Myocyte (in vitro differentiated cells): ENCODE data around the gene CEP170B. TPM values are rescaled to one million over a fixed set of nuclear protein-coding genes. Genes with fewer than 3 reads are reported as not detected.
A peak's percentile ranks its signal among the peaks of the same experiment; 100 is the strongest.
"Not testable (repeated sequence)": the region's sequence is repeated elsewhere in the genome, so short reads cannot be mapped to it uniquely, and the experiment has no call there.

Source experiments
- DNase-seq: peaks from one replicate; pipeline ENCODE4 v3.0.0-alpha.2; 2012; ENCODE audit warnings: low read depth
- polyA plus RNA-seq: library from polyadenylated mRNA; unstranded; fragments of >200 nt; gene quantifications from one replicate; pipeline ENCODE4 v1.2.1, GENCODE V29; 2012; ENCODE audit warnings: missing spikeins
- total RNA-seq: library from RNA; depleted of rRNA; stranded (reverse); fragments of >200 nt; gene quantifications from 2 replicates; pipeline ENCODE4 v1.2.3, GENCODE V29; 2014

CEP170B gene
- total RNA-seq: 45.5 and 58.2 TPM in 2 replicates
- polyA plus RNA-seq: 33.4 TPM

DNA sequence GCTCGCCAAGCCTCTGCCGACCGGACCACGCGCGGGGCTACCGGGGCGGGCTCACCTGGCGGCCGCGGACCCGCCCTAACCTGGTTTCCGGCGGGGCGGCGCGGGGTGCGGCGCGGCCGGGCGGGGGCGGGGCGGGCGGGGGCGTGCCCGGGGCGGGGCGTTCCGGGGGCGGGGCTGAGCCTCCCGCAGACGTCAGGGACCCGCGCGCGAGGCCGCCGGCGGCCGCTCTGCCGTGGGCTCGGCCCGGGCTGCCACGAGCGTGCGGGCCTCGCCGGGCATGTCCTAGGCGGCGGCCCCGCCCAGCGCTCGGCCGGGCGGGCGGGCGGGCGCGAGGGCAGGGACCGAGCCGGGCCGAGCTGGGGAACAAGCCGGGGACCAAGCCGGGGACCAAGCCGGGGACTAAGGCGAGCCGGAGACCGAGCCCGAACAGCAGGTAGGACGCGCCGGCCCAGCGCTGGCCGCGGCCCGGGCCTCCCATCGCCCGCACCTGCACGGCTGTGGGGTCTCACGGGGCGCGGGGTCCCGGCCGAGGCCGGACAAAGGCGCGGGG, at the start of gene CEP170B:
TSS of gene CEP170B (plus strand) at position 188 of the 550 bp plus-strand sequence. CDS start 3,183 bp downstream, outside the sequence.
- DNase-seq: peak; percentile 55

DNA sequence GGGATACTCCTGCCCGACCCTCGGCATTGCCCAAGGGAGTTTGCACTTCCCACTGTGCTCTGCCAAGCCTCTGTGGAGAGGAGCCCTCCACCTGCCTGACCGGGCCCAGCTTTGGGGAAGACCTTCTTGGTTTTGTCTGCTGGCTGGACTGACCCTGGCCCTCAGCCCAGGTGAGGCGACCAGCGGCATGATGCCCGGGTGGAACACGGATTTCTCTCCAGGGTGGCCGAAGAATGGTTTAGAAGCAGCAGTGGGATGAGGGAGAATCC, 48.5 kb upstream of the CEP170B start:
- DNase-seq: no peak

DNA sequence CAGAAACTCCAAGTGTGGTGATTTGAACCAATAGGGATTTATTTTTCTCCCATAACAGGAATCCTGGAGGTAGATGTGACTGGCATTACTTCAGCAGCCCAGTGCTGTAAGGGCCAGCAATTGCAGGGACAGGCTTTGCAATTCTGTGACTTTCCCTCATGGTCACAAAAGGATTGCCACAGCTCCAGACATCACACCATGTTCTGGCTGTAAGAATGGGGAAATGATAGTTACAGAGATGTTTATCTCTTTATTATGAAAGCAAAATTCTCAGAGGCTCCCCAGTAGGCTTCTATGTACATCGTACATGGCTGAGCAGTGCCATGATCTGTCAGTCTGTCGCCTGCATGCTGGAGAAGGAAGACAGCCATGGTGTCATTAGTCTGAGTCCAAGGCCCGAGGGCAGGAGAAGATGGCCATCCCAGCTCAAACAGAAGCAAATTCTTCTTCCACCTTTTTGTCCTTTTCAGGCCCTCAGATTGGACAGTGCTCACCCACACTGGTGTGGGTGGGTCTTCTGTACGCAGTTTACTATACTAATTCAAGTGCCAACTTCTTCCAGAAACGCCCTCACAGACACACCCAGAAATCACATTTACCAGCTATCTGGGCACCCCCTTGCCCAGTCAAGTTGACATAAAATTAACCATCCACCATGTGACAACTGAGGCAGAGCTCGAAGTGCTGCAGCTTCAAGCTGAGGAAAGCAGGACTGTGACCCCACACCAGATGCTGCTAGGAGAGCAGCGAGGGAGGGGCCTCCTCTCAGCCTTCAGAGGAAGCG, 46.9 kb upstream of the CEP170B start:
- no peak for DNase-seq

- DNase-seq: no peak
These were observed 46.3 kb upstream of the CEP170B start for GRCh38 chr14:104818714-104819161.

DNA sequence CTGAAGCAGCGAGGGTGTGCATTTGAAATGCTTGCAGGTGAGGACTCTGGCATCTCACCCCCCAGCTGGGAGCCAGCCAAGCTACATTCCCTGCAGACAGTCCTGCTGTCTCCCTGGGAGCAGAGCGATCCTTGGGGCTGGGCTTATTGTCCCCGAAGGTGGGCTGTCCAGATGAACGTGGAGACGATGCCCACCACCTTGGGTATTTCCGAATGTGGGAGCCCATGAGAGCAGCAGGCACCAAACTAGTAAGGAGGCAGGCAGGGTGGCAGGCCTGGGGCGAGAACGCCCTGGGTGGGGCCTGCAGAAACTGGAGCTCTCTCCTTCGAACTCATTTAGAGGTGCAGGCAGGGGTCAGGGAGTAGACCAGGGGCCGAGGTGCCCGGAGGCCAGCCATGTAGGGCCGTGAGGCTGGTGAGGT, 45.7 kb upstream of the CEP170B start:
- no peak for DNase-seq

DNA sequence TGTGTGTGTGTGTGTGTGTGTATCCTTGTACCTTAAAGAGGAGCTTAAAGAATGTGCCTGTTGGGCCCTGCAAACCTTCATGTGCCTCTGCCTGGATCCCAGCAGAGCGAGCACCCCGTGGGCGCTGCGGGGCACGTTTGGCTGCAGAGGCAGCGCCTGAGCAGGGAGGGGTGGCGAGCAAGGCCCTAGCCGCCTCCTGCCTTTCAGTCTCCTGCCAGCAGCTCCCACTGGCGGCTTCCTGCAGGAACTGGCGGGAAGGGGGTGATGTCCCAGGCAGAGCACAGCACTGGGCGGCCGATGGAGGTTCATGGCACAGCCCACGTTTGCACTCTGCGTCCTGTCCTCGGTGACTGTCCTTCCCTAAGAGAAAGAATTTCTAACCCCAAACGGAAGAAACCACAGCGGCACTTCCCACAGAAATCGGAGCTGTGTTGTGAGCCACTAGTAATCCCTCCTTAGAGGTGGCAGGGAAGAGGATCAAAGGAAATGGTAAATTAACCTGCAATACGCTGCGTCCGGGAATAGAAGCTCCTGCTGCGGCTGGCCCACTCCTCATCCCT, 44.3 kb upstream of the CEP170B start:
- DNase-seq: peak; percentile 38

- DNase-seq: no peak
These were observed 43.7 kb upstream of the CEP170B start for GRCh38 chr14:104821229-104821945.

GRCh38 chr14:104821971-104822608, 43.0 kb upstream of the CEP170B start:
- DNase-seq: no peak

DNA sequence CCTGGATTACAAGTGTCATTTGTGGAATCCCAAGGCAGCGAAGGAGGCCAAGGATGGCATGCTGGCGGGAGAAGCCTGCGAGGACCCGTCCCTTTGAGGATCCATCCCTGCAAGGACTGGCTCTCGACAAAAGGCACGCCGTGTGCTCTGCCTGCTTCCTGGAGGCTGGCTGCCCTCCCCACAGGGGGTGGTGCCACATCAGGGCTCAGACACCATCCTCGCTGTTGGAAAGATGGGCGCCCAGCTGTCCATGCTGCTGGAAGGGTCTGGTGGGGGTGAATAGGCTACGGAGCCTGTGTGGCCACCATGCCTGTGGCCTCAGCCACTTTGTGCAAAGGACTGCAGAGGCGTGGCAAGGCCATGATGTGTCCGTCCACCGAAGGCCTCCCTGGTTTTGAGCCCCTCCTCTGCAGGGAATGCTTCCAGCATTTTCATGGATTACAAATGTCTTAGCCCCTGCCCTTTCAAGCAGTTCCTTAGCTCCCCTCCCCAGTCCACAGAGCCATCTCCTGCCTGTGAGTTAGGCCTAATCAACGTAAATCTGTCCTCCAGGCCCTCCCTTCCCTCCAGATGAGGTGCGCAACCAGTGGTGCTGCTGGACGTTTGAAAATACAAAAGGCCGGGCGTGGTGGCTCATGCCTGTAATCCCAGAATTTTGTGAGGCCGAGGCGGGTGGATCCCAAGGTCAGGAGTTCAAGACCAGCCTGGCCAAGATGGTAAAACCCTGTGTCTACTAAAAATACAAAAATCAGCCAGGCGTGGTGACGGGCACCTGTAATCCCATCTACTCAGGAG, 42.0 kb upstream of the CEP170B start:
- no peak for DNase-seq

- no peak for DNase-seq
These were observed 40.6 kb upstream of the CEP170B start for GRCh38 chr14:104824353-104824997.

DNA sequence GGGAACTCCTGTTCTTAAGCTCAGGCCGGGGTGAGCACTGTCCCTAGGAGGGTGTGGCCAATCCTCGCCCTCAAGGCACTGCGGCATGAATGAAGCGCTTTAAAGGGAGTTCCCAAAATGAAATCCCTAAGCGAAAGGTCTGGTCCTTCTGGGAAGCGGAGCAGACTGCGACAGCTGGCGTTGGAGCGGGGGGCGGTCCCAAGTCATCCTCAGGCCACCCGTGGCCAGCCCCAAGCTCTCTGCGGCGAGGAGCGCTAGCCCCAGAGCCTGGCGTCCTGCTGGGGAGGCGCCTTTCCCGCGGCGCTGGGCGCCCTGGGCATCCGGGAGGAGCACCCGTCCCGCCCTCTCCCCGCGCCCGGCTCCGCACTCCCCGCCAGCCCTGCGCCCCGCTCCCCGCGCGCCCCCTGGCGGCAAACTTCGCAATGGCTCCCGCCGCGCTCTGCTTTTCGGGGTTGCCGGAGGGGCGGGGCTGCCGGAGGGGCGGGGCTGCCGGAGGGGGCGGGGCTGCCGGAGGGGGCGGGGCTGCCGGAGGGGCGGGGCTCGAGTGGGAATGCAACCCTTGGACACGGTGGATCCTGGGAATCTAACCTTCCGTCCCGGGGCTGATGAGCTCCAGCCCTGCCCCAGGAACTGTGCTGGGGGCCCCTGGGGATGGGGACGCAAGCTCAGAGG, 38.7 kb upstream of the CEP170B start:
- peak; percentile 84 for DNase-seq

DNA sequence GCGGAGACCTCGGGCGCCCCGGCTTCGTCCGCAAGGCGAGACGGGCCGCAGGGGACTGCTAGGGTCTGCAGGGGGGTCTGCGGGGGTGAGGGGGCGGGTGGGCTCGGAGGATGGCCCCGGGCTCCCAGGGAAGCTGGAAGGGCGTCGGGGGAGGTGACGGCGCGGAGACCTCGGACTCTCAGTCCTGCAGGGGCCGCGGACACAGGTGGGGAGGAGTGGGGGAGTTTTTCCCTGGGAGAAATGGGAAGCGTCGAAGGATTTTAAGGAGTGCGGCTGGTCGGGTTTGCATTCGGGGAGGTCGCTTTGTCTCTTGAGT, 38.2 kb upstream of the CEP170B start:
- DNase-seq: peak; percentile 7

GRCh38 chr14:104827177-104828055, 37.7 kb upstream of the CEP170B start:
- DNase-seq: peak; percentile 34

DNA sequence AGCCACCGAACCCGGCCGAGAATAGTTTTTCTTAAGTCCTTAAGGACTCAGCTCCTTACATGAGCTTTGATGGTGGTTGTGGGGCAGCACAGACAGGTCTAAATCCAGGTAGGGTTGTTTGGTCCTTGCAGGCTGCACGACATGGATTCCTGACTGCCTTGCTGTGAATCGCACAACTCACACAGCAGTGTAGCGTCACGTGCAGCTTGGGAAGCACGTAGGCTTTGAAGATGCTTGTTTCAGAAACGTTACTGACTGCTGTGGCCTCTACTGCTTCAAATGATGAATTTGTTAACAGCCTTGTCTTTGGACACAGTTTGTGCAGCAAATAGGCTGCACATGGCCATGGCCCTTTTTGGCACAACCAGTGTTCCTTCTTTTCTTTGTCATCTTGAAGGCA, 34.3 kb upstream of the CEP170B start:
- no peak for DNase-seq

DNA sequence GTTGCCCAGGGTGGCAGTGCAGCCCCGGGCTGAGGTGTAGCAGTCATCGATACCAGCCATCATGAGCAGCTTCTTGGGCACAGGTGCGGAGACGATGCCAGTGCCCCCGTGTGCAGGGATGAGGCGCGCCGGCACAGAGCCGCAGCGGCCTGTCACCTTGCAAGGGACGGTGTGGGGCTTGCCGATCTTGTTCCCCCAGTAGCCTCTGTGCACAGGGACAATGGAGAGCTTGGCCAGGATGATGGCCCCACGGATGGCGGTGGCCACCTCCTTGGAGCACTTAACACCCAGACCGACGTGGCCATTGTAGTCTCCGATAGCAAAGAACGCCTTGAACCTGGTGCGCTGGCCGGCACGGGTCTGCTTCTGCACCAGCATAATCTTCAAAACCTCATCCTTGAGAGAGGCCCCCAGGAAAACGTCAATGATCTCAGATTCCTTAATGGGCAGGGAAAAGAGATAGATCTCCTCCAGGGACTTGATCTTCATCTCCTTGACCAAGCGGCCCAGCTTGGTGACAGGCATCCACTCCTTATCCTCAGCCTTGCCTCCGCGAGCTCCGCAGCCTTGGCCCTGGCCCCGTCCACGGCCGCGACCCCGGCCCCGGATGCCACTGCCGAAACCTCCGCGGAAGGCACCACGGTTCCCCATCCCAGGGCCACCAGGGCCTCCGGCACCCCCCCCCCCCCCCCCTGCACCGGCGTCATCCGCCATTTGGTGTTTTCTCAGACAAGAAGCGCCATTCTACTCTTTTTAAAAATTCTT, 28.7 kb upstream of the CEP170B start:
- DNase-seq: not testable (repeated sequence)

DNA sequence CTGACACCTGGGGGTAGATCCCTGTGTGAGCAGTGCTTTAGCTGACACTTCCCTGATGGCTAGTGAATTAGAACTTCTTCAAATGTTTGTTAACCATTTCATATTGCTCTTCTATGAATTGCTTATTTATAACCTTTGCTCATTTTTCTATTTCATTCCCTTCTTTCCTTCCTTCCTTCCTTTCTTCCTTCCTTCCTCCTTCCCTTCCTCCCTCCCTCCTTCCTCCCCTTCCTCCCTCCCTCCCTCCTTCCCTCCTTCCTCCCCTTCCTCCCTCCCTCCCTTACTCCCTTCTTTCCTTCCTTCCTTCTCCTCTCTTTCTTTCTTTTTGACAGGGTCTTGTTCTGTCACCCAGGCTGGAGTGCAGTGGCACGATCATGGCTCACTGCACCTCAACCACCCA, 23.3 kb upstream of the CEP170B start:
- no peak for DNase-seq

- DNase-seq: no peak
These were observed 22.1 kb upstream of the CEP170B start for GRCh38 chr14:104843006-104843405.
